ENCODE measurements around the gene ACCSL.

GRCh38 chr11:44028401-44028800, 19.4 kb upstream of the ACCSL start:
- no peak for TF ChIP-seq CTCF (IDR thresholded peaks at IDR 0.05)
- TF ChIP-seq POLR2AphosphoS5 (IDR thresholded peaks at IDR 0.05; ENCODE audit: low read depth, low read length): no peak
- TF ChIP-seq TAF1 (IDR thresholded peaks at IDR 0.05; ENCODE audit: borderline replicate concordance, low read depth, low read length): no peak
- TF ChIP-seq SMC3 (IDR thresholded peaks at IDR 0.05; ENCODE audit: low read depth, low read length): no peak
- no peak for TF ChIP-seq NRF1 (IDR thresholded peaks at IDR 0.05; ENCODE audit: low read depth, low read length)
- TF ChIP-seq EZH2phosphoT487 (IDR thresholded peaks at IDR 0.05; ENCODE audit: borderline replicate concordance, low read depth): no peak
- no peak for TF ChIP-seq JUND (IDR thresholded peaks at IDR 0.05)
- TF ChIP-seq TEAD4 (IDR thresholded peaks at IDR 0.05; ENCODE audit: borderline replicate concordance, insufficient read depth): no peak
- no peak for TF ChIP-seq RFX5 (IDR thresholded peaks at IDR 0.05; ENCODE audit: low read length)
- TF ChIP-seq EP300 (IDR thresholded peaks at IDR 0.05; ENCODE audit: borderline replicate concordance in 1 of 2, low read depth in 1 of 2, low read length in 1 of 2): no peak
